ENCODE measurements around the gene SLC10A7.

- TF ChIP-seq, protein P1, sequence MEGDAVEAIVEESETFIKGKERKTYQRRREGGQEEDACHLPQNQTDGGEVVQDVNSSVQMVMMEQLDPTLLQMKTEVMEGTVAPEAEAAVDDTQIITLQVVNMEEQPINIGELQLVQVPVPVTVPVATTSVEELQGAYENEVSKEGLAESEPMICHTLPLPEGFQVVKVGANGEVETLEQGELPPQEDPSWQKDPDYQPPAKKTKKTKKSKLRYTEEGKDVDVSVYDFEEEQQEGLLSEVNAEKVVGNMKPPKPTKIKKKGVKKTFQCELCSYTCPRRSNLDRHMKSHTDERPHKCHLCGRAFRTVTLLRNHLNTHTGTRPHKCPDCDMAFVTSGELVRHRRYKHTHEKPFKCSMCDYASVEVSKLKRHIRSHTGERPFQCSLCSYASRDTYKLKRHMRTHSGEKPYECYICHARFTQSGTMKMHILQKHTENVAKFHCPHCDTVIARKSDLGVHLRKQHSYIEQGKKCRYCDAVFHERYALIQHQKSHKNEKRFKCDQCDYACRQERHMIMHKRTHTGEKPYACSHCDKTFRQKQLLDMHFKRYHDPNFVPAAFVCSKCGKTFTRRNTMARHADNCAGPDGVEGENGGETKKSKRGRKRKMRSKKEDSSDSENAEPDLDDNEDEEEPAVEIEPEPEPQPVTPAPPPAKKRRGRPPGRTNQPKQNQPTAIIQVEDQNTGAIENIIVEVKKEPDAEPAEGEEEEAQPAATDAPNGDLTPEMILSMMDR (IDR thresholded peaks at IDR 0.05) = no peak
- no peak for TF ChIP-seq POLR2A (IDR thresholded peaks at IDR 0.05)
Observed at GRCh38 chr4:146255463-146255862, 266.3 kb downstream of the SLC10A7 start.

Measured in uterus (tissue), 2 donors.